ENCODE results near the gene KCNJ15. TPM values are rescaled to one million over a fixed set of nuclear protein-coding genes. Genes with fewer than 3 reads are reported as not detected.

The KCNJ15 gene
- total and polyA plus RNA-seq, 2 of the 8 experiments (the other 6 are each of a cell fraction or from before 2014, with no cell fraction given) = under 0.01 TPM; not detected in 1

DNA sequence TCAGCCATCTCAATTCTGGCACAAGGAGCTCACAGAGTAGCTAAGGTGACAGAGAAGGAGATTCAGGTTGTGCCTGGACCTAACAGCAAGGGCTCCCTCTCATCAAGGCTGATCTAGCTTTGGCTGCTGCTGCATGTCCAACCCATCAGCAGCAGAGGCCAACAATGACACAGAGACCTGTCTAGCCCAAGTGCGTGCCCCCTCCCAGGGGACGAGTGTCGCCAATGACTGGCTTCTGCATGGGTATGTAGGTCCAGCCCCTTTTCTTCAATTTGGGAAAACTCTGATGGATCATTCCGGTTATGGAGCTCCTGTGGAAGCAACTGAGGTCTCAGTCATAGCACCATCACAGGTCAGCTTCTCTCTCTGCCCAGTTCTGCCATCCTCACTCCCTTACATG lies 83.3 kb downstream of the KCNJ15 start (continued):
- no peak for TF ChIP-seq TAF7 (optimal IDR thresholded peaks at IDR 0.05; ENCODE audit: borderline replicate concordance, low read depth, low read length)
- TF ChIP-seq, protein P1, sequence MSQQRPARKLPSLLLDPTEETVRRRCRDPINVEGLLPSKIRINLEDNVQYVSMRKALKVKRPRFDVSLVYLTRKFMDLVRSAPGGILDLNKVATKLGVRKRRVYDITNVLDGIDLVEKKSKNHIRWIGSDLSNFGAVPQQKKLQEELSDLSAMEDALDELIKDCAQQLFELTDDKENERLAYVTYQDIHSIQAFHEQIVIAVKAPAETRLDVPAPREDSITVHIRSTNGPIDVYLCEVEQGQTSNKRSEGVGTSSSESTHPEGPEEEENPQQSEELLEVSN (IDR thresholded peaks at IDR 0.05) = no peak

All from H1 (cell line).